Measurements from ENCODE around the gene MYH7.

Gene MYH7

GRCh38 chr14:23447361-23448350 lies 12.2 kb upstream of the MYH7 start:
- no peak for DNase-seq

GRCh38 chr14:23446291-23446851 lies 10.9 kb upstream of the MYH7 start:
- DNase-seq, result no peak

- no peak for DNase-seq
Observed at GRCh38 chr14:23445773-23446172, 10.3 kb upstream of the MYH7 start.

DNA sequence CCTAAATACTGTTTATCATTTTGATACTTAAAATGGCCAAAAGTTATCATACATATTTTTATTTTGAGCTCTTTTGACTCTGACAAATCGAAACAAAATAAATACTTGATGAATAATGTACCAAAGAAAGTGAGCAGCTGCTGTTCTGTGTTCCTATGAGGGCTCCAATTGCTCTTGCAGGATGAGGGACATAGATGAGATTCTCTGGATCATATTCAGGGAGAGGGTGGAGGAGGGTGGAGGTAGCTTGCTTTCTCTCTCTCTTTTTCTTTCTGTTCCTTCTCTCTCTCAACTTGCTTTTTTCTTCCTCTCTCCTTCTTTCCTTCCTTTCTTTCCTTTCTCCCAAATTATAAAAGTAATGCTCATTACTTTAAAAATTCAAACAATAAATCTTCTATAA lies 8.9 kb upstream of the MYH7 start:
- DNase-seq, result no peak

- no peak for DNase-seq
Observed at GRCh38 chr14:23443881-23444280, 8.4 kb upstream of the MYH7 start.

- DNase-seq, result no peak
Observed at GRCh38 chr14:23443411-23443812, 8.0 kb upstream of the MYH7 start.

GRCh38 chr14:23442721-23443356 lies 7.4 kb upstream of the MYH7 start:
- DNase-seq, result no peak

DNA sequence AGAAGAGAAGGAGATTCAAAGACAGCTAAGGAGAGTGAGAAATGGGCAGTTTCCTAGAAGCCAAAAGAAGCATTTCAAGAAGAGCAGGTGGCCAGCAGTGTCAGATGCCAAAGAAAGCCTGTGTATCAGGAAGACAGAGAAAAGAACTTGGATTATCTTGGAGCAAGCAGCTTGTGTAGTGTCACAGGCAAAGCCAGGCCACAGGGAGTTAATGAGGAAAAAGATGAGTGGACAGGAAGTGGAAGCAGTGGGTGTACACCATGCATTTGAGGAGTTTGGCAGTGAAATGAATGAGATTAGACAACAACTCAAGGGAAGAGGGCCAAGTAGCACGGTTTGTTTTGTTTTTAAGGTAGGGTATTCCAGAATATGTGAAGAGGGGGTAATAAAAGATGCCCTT lies 5.6 kb upstream of the MYH7 start:
- DNase-seq, result no peak

- no peak for DNase-seq
Observed at GRCh38 chr14:23439107-23439835, 3.8 kb upstream of the MYH7 start.

GRCh38 chr14:23438101-23438971 lies 2.9 kb upstream of the MYH7 start:
- DNase-seq, result no peak

DNA sequence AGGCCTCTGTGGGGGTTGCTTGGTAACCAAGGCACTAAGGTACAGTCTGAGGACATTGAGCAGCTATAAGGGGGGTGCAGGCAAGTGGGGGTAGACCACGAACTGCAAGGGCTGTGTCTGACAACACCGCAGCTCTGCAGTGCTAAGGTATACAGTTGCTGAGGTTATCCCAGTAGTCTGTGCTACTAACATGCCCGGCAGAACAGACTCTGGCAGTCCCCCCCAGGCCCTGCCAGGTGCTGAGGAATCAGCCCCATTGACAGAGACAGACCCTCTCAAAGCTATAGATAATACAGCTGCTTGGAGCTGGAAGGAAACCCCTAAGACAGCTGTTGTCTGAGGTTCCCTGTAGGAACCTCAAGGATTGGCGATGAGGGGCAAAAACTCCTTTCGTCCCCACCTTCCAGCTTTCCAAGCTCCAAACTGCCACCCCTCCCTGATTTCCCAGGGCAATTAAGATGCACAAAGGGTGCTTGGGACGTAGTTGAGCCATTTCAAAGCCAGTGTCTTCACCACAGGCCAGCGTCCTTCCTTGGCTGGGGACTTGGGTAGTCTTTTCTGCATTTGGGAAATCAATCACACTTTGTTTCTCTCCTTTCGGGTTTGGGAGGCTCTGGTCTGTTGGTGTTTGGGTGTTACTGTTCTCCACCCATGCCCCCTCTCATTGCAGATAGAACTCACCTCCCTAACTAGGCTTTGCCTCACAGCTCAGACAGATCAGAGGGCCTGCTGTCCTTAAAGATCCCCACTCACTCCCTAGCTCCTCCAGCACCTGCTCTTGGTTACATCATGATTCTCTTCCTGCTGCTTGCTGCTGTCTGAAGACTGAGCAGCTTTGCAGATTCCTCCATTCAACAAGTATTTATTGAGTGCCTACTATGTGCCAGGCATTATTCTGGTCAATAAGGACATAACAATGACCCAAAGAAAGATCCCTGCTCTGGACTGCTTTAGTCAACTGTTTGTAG lies 2.0 kb upstream of the MYH7 start:
- no peak for DNase-seq

DNA sequence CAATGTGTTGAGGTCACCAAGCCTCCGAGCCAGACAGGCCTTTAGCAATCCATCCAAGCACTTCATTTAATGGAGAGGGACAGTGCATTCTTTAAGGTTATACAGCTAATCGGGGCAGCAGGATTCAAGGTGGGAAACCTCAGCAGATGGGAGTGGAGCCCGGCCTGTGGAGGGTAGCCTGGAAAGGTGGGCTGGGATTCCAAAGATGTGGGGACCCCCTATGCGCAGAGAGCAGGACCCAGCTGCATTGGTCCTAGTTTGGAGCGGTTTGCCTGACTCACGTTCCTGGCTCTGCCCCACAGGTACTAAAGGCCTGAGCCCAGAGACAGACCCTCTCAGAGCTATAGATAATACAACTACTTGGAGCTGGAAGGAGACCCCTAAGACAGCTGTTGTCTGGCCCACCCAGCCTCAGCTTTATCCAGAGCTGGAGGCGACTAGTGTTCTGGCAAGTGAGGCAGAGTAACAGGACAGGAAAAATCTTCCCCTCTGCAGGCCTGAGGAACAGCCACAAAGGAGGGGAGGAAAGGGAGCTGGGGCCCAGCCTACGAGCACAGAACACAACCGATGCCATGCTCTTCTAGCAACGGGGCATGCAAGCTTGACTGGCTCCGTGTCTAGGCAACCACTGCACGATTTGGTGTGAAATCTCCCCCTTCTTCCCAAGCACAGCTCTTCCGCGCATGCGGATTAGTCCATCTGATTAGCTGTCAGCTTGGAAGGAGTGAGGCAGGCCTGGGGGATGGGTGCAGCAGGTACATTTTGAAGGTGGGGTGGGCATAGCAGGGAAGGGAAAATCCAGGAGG lies 1.1 kb upstream of the MYH7 start:
- peak; percentile 5 for DNase-seq

- no peak for DNase-seq
Observed at GRCh38 chr14:23434488-23435222, 805 bp downstream of the MYH7 start.

- no peak for DNase-seq
Observed at GRCh38 chr14:23433457-23433856, 2.0 kb downstream of the MYH7 start.

DNA sequence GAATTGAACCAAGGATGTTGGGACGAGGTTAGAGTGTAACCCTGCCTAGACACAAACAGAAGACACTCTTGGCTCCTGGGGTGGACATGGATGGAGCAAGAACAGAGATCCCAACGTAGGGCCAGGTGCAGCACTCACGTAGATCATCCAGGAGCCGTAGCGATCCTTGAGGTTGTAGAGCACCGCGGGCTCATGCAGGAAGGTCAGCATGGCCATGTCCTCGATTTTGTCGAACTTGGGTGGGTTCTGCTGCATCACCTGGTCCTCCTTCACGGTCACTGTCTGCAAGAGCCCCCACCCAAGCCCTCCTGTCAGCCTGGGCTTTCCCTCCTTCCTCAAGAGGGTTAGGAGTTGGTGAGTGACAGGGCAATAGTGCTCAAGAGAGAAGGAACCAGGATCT lies 2.5 kb downstream of the MYH7 start:
- DNase-seq, result no peak

- no peak for DNase-seq
Observed at GRCh38 chr14:23432102-23432925, 3.1 kb downstream of the MYH7 start.

GRCh38 chr14:23431486-23431885 lies 4.0 kb downstream of the MYH7 start:
- DNase-seq, result no peak

DNA sequence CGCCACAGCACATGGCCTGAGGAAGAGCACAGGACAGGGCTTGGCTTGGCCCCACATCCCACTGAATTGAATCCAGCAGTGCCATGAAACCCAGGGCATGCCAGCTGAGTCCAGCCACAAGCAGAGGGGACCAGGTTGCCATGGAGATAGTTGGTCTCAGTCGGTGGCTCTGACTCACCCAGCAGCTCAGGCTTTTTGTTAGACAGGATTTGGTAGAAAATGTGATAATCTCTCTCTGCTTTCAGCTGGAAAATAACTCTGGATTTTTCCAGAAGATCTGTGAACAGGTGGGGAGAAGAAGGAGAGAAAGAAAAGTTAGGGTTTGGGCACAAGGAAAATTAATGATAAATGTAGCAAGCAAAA lies 4.8 kb downstream of the MYH7 start:
- DNase-seq, result peak; percentile 45

Measured in NCI-H1092 treated with DMSO at 0.1 percent for 48 hours (cell line).